ENCODE results near the gene MKKS.

Gene MKKS

DNA sequence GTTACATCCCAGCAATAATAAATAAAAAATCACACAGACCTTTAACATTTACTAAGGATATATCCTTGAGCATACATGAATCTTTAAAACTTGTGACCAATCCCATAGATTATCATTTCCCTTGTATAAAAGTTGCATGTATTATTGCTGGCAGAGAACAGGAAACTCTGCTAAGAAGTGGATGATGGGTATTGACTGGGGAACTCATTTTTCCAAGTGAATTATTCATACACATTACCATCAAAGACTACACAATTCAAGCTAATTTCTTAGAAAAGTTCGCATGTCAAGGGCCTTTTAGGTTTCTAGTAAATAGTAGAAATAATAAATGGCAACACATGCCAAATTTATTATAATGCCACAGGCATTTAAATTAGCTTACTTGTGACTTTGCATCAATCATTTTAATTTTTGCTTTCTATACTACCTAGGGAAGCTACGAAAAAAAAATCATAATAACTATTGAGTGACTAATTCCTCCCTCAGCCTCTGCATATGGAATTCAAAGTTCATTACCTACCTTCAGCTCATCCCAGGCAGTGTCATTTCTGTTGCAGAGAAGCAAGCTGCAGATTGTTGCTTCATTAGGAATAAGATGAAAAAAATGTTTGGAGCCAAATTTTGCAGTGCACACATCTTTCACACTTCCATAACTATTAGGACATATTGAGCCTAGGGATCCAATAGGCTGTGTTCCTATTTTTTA lies 25.8 kb downstream of the MKKS start:
- no peak overlapping the region for H2AFZ ChIP-seq (ENCODE audit: low read length)
- no peaks in the 10 kb centered on the region for H3K9me3 ChIP-seq (ENCODE audit: insufficient read depth, low read depth, low read length)
- no peaks in the 10 kb centered on the region for H3K79me2 ChIP-seq (ENCODE audit: insufficient read depth, low read length)
- H3K4me2 ChIP-seq (ENCODE audit: low read depth, low read length, poor library complexity, severe bottlenecking), result no peak overlapping the region
- H3K27me3 ChIP-seq (ENCODE audit: insufficient read depth, low read length, poor library complexity, severe bottlenecking), result no peaks in the 10 kb centered on the region
- no peak overlapping the region for H3K9ac ChIP-seq (ENCODE audit: low read depth, low read length, poor library complexity, severe bottlenecking)
- H3K4me3 ChIP-seq (ENCODE audit: low read length, poor library complexity, severe bottlenecking), result no peak overlapping the region
- 0 out of 2 replicates have a peak, but pooled peaks cover 5% of the 10 kb centered on the region for H3F3A ChIP-seq (ENCODE audit: low read depth)
- TF ChIP-seq, protein P1, sequence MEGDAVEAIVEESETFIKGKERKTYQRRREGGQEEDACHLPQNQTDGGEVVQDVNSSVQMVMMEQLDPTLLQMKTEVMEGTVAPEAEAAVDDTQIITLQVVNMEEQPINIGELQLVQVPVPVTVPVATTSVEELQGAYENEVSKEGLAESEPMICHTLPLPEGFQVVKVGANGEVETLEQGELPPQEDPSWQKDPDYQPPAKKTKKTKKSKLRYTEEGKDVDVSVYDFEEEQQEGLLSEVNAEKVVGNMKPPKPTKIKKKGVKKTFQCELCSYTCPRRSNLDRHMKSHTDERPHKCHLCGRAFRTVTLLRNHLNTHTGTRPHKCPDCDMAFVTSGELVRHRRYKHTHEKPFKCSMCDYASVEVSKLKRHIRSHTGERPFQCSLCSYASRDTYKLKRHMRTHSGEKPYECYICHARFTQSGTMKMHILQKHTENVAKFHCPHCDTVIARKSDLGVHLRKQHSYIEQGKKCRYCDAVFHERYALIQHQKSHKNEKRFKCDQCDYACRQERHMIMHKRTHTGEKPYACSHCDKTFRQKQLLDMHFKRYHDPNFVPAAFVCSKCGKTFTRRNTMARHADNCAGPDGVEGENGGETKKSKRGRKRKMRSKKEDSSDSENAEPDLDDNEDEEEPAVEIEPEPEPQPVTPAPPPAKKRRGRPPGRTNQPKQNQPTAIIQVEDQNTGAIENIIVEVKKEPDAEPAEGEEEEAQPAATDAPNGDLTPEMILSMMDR (conservative IDR thresholded peaks at IDR 0.05; ENCODE audit: low read length), result no peak
- no peak for TF ChIP-seq EZH2phosphoT487 (IDR thresholded peaks at IDR 0.05; ENCODE audit: borderline replicate concordance)
- peaks cover 13% of the 10 kb centered on the region; the same call in 1 of the 2 replicates for H3K36me3 ChIP-seq (ENCODE audit: insufficient read depth, low read length)
- H4K20me1 ChIP-seq (ENCODE audit: insufficient read depth, low read length, poor library complexity, severe bottlenecking), result no peaks in the 10 kb centered on the region
- H3K9me2 ChIP-seq (replicated peaks; ENCODE audit: low read depth, low read length), result no peaks in the 10 kb centered on the region
- H3K4me1 ChIP-seq (ENCODE audit: insufficient read depth, low read length, poor library complexity, severe bottlenecking), result no peaks in the 10 kb centered on the region

DNA sequence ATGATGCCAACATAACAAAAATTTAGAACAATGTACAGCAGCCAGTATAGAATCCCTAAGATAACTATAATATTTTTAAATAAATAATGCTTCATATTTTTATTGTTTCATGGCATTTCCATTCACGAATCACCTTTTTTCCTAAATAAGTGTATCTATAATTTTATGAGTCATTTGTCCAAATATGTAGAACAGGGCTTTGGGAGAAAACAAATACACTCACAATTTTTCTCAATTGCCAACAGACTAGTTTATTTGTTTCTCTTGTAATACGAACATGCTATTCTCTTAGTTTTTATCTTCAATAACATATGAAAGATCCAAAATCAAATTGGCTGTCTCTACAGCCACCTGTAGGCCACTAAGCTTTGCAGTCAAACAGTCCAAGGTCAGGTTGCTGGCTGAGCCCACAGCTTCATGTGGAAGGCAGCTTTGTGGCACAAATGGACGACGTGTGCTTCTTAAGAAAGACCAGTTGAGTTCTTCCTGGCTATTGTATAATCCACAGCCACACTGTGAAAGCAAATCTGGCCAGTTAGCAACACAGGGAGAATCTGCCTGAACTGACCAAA lies 29.0 kb downstream of the MKKS start:
- no peak overlapping the region for H2AFZ ChIP-seq (ENCODE audit: low read length)
- no peaks in the 10 kb centered on the region for H3K27me3 ChIP-seq (ENCODE audit: insufficient read depth, low read length, poor library complexity, severe bottlenecking)
- H3K4me3 ChIP-seq (ENCODE audit: low read length, poor library complexity, severe bottlenecking), result no peak overlapping the region
- H3K36me3 ChIP-seq (ENCODE audit: insufficient read depth, low read length), result no peaks in the 10 kb centered on the region
- no peaks in the 10 kb centered on the region for H3K9me2 ChIP-seq (replicated peaks; ENCODE audit: low read depth, low read length)
- H3K4me1 ChIP-seq (ENCODE audit: insufficient read depth, low read length, poor library complexity, severe bottlenecking), result no peaks in the 10 kb centered on the region
- no peak overlapping the region for H3K4me2 ChIP-seq (ENCODE audit: low read depth, low read length, poor library complexity, severe bottlenecking)
- no peak overlapping the region for H3K9ac ChIP-seq (ENCODE audit: low read depth, low read length, poor library complexity, severe bottlenecking)
- TF ChIP-seq EZH2phosphoT487 (IDR thresholded peaks at IDR 0.05; ENCODE audit: borderline replicate concordance), result no peak
- TF ChIP-seq, protein P1 (conservative IDR thresholded peaks at IDR 0.05; ENCODE audit: low read length), result no peak
- H3K79me2 ChIP-seq (ENCODE audit: insufficient read depth, low read length), result no peaks in the 10 kb centered on the region
- H3F3A ChIP-seq (ENCODE audit: low read depth), result no peaks in the 10 kb centered on the region
- H3K9me3 ChIP-seq (ENCODE audit: insufficient read depth, low read depth, low read length), result no peaks in the 10 kb centered on the region
- no peaks in the 10 kb centered on the region for H4K20me1 ChIP-seq (ENCODE audit: insufficient read depth, low read length, poor library complexity, severe bottlenecking)

DNA sequence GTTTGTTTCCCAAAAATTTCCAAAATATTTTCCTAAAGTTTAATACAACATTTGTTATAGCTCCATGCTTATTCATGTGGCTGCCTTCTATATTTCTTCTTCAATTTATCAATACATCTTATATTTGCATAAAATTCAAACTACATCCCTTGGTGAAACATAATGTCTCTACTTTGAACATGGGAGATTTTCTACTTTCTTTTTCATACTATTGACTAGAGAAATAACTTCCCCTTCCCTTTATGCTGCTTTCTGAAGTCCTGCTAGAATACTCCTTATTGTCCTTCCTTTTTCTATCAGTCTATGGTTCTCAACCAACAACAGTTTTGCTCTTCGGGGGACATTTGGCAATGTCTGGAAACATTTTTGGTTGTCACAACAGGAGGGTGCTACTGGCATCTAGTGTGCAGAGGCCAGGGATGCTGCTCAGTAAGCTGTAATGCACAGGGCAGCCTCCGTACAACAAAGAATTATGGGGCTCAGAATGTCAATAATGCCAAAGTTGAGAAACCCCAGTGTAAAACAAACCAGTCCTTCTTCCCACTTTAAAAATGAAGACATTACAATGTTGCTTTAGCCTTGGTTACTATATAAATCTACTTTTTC lies 29.9 kb downstream of the MKKS start:
- Histone ChIP-seq H3K36me3 (ENCODE audit: insufficient read depth, low read length) (no peaks in the 10 kb centered on the region), H3K9me3 (ENCODE audit: insufficient read depth, low read depth, low read length) (no peaks in the 10 kb centered on the region), H3F3A (ENCODE audit: low read depth) (no peaks in the 10 kb centered on the region), H3K4me3 (ENCODE audit: low read length, poor library complexity, severe bottlenecking) (no peak overlapping the region), H4K20me1 (ENCODE audit: insufficient read depth, low read length, poor library complexity, severe bottlenecking) (no peaks in the 10 kb centered on the region), H3K9ac (ENCODE audit: low read depth, low read length, poor library complexity, severe bottlenecking) (no peak overlapping the region), H3K4me2 (ENCODE audit: low read depth, low read length, poor library complexity, severe bottlenecking) (no peak overlapping the region), H3K9me2 (replicated peaks; ENCODE audit: low read depth, low read length) (no peaks in the 10 kb centered on the region), H3K79me2 (ENCODE audit: insufficient read depth, low read length) (no peaks in the 10 kb centered on the region), H2AFZ (ENCODE audit: low read length) (no peak overlapping the region), H3K4me1 (ENCODE audit: insufficient read depth, low read length, poor library complexity, severe bottlenecking) (no peaks in the 10 kb centered on the region), H3K27me3 (ENCODE audit: insufficient read depth, low read length, poor library complexity, severe bottlenecking) (no peaks in the 10 kb centered on the region)
- TF ChIP-seq, protein P1 (conservative IDR thresholded peaks at IDR 0.05; ENCODE audit: low read length), result no peak
- no peak for TF ChIP-seq EZH2phosphoT487 (IDR thresholded peaks at IDR 0.05; ENCODE audit: borderline replicate concordance)
